Thyroid gland (tissue), 4 donors: Measurements from ENCODE around the gene RASA1.
"Not testable (repeated sequence)": the region's sequence is repeated elsewhere in the genome, so short reads cannot be mapped to it uniquely, and the experiment has no call there.

ENCODE experiments used
- CTCF ChIP-seq, 6 experiments: fragments of 200-600 bp in 3 of 6; fragments of 450-650 bp in 3 of 6; sonication (generic) in 3 of 6; IDR thresholded peaks; one replicate each; pipeline ENCODE4 v1.5.1; 2016 to 2019; ENCODE audit warnings: antibody characterized with exemption in 6 of 6, mild to moderate bottlenecking in 2 of 6, inconsistent platforms in 1 of 6, moderate library complexity in 1 of 6
- POLR2A ChIP-seq, 2 donors: fragments of 450-650 bp; IDR thresholded peaks; one replicate each; pipeline ENCODE4 v1.6.1; 2017; ENCODE audit warnings: antibody characterized with exemption in 2 of 2, mild to moderate bottlenecking in 2 of 2, moderate library complexity in 1 of 2

GRCh38 chr5:87270888-87271287, 3.2 kb downstream of the RASA1 start:
- not testable (repeated sequence) for TF ChIP-seq CTCF, POLR2A (IDR thresholded peaks at IDR 0.05)
